KBM-7 (cell line): Measurements from ENCODE around the gene SDK1.

ENCODE experiments used
- DNase-seq: peaks from one replicate; pipeline ENCODE4 v3.0.0-alpha.2; 2015
- in situ Hi-C: fragments of 300-500 bp; cut with MboI; formaldehyde crosslinking; loops from 2 replicates; pipeline ENCODE4 v1.14.3; 2020; ENCODE audit warnings: low sequenced_read_pairs, low pct_unique_long_range_greater_than_20kb, mixed read lengths

SDK1 gene

GRCh38 chr7:4168041-4168440 lies 867.0 kb downstream of the SDK1 start:
- in situ Hi-C loops = no loop called here
- DNase-seq = no peak

GRCh38 chr7:4168541-4168940 lies 867.5 kb downstream of the SDK1 start:
- no peak for DNase-seq
- in situ Hi-C loops = no loop called here

GRCh38 chr7:4169455-4169854 lies 868.4 kb downstream of the SDK1 start:
- in situ Hi-C loops = no loop called here

GRCh38 chr7:4170997-4171786 lies 870.1 kb downstream of the SDK1 start:
- no peak for DNase-seq
- in situ Hi-C loops = no loop called here

More at GRCh38 chr7:4169455-4169854, 868.4 kb downstream of the SDK1 start:
- DNase-seq = no peak

DNA sequence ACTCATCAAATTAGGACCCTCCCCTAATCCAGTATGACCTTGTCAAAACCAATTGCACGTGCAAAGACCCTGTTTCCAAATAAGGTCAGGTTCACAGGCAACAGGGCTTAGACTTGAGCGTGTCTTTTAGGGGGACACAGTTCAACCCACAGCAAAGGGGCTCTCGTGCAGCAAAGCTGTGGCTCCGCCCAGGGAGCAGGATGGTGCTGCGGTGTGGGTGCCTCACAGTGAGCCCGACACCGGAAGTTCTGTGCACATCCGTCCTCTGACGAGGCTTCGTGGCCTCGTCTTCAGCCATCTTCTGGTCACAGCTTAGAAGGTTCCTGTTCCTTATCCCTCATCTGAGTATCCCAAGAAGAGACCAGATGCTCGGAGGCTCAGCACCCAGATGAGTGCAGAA lies 871.8 kb downstream of the SDK1 start:
- no peak for DNase-seq
- in situ Hi-C loops = no loop called here

DNA sequence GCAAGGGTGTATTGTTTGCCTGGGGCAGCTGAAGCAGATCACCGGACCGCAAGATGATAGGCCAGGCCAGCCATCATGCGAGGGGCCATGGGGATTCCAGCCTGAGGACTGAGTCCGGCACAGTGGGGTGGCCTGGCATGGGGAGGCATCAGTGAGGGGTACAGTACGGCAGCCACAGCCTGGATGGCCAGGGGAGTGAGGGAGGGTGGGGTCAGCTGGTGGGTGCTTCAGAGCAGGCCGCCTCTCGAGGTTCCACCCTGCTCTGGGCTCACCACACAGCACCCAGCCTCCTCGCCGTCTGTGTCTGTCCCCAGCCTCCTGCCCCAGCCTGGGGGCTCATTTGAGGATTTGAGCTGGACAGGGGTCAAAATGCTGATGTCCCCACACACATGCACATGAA lies 872.6 kb downstream of the SDK1 start:
- no peak for DNase-seq
- in situ Hi-C loops = no loop called here

DNA sequence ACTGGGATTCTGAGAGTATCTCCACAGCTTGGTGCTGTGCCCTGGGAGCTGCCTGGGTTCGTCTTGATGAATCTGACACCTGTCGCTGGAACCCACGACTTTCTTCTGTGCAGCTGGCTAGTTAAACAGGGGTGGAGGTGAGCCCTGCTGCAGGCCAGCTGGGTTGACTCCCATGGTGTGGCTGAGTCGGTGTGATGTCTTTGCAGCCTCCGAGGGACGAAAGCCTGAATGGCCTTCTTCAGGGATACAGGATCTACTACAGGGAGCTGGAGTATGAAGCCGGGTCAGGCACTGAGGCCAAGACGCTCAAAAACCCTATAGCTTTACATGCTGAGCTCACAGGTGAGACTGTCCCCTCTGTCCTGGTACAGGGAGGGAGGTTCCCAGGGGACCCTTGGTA lies 873.0 kb downstream of the SDK1 start:
- DNase-seq = no peak
- in situ Hi-C loops = no loop called here

- no peak for DNase-seq
- in situ Hi-C loops = no loop called here
Observed at GRCh38 chr7:4174451-4174850, 873.4 kb downstream of the SDK1 start.

- DNase-seq = no peak
- in situ Hi-C loops = no loop called here
Observed at GRCh38 chr7:4174884-4175283, 873.8 kb downstream of the SDK1 start.

GRCh38 chr7:4175346-4175973 lies 874.4 kb downstream of the SDK1 start:
- in situ Hi-C loops = no loop called here
- no peak for DNase-seq

DNA sequence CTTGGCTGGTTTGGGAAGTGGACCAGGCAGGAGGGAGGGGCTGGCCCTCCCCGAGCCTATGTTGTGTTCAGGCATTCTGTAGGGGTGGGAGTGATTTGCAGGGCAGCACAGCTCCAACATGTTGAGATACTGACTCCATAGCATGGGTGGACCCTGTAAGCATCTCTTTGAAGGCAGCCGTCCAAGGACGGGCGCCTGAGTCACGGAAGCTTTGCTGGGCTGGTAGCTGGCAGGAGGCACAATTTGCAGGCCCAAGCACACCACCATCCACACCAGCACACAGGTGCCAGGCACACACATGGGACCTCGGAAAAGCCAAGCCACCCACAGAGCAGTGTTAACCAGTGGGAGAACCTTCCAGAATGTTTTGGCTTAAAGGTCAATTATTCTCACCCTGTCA lies 875.9 kb downstream of the SDK1 start:
- DNase-seq = no peak
- in situ Hi-C loops = no loop called here

DNA sequence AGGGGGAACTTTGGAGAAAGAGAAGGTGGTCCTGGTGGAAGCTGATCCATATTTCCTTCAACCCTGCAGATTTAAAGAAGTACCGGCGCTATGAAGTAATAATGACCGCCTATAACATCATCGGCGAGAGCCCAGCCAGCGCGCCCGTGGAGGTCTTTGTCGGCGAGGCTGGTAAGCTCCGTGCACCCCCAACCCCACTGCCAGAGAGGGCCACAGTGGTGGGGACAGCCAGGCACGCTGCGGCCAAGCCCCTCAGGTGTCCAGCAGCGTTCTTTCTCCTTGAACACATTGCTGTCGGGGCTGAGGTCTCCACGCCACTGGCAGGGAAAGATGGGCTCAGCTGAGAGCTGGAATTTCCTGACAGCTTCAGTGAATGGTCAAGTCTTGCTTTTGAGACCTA lies 877.4 kb downstream of the SDK1 start:
- DNase-seq = no peak
- in situ Hi-C loops = no loop called here

GRCh38 chr7:4178916-4179687 lies 878.0 kb downstream of the SDK1 start:
- in situ Hi-C loops = no loop called here

GRCh38 chr7:4179688-4180380 lies 878.8 kb downstream of the SDK1 start:
- in situ Hi-C loops = no loop called here
- DNase-seq = no peak

More at GRCh38 chr7:4178916-4179687, 878.0 kb downstream of the SDK1 start:
- DNase-seq = no peak

DNA sequence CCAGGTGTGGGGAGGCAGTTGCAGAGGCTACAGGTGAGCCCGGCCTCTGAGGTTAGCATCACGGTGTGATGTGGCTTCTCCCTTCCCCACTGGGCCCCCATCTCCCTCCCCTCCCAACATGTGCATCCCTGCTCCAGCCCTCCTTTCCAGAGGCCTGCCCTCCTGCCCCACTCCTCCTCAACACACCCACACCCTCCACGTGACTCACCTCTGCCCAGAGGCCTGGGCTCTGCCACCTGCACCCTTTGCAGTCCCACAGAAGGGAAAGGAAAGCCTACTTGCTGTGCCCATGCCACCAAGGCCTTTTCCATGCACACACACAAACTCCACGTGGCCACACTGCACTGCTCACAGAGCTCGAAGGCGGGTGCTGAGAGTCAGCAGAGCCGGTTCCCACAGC lies 880.4 kb downstream of the SDK1 start:
- no peak for DNase-seq
- in situ Hi-C loops = no loop called here

DNA sequence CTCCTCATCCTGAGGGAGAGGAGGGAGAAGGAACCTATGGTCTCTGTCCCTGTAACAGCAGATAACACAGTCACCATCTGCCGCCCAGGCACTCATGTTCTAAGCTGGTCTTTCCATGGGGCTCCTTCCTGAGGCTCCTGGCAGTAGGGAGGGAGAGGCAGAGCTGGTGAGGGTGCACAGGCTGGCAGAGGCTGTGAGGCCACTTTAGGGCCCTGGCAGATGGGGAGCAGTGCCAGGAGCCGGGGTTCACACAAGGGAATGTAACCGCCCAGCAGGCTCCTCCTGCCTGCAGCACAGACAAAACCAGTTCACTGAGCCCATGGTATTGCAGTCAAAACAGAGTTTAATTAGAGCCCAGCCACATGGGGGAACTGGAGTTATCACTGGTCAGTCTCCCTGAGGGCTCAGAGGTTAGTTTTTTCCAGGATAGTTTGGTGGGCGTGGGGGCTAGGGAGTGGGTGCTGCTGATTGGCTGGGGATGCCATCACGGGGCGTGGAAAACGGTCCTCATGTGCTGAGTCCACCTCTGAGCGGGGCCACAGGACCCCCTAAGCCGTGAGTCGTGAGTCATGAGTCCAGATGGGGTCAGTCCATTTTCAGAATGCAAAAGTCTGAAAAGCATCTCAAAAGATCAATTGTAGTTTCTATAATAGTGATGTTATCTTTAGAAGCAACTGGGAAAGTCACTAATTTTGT lies 881.7 kb downstream of the SDK1 start:
- no peak for DNase-seq
- in situ Hi-C loops = no loop called here

GRCh38 chr7:4184653-4185052 lies 883.6 kb downstream of the SDK1 start:
- in situ Hi-C loops = no loop called here
- no peak for DNase-seq

DNA sequence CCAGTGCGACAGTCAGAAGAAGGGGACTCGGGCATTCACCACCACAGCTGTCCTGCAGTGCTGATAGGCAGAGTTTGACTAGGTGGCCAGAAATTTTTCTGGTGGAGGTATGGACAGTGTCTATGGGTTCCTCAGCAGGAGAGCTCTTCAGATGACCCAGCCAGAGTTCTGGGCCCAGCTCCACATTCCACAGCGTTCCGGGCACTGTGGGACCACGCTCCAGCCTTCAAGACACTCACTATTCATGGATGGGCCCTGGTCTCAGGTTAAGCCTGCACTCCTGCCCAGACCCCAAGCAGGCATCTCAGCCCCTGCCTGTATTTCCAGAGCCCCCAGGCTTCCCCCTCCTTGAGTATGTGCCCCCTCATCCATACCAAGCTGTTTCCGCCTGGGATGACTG lies 884.1 kb downstream of the SDK1 start:
- in situ Hi-C loops = no loop called here
- DNase-seq = no peak
